ENCODE results near the gene BABAM2. TPM values are rescaled to one million over a fixed set of nuclear protein-coding genes. Genes with fewer than 3 reads are reported as not detected.

Gene BABAM2
- polyA plus RNA-seq, 3 donors: 55.5 to 58.9 (median 57.2) TPM

- no peak for DNase-seq (ENCODE audit: low read depth in 3 of 3, low spot score in 2 of 3)
These were observed 401.4 kb downstream of the BABAM2 start for GRCh38 chr2:28291811-28292440.

DNA sequence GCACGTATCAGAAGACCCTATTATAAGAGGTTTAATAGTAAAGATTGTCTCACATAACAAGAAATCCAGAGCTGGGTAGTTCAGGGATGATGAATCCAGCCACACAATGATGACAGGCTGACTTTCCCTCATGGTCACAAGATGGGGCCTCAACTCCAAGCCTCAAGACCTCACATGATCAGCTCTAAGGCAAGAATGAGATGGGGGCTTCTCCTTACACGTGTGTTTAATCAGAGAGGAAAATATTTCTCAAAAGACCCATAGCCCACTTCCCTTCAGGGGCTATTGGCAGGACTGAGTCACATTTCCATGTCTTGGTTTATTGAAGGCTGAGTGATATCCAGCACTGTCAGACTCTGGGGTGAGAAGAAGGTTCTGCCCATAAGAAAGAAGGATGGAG lies 402.0 kb downstream of the BABAM2 start:
- no peak for DNase-seq (ENCODE audit: low read depth in 3 of 3, low spot score in 2 of 3)

DNA sequence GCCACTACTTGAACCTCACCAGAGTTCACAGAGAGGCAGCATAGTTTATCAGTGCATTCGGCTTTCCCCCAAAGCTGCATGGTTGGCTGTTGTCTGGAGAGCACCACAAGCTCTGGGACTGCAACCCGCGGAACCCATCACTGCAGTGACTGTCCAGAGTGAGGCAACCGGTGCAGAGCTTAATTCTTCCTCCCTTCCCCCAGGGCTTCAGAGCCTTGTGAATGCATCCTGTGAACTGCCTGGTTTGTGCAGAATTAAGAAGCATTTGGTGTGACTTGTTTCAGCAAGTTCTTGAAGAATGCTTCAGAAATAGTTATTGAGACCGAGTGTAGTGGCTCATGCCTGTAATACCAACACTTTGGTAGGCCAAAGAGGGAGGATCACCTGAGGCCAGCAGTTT lies 402.9 kb downstream of the BABAM2 start:
- no peak for DNase-seq (ENCODE audit: low read depth in 3 of 3, low spot score in 2 of 3)

DNA sequence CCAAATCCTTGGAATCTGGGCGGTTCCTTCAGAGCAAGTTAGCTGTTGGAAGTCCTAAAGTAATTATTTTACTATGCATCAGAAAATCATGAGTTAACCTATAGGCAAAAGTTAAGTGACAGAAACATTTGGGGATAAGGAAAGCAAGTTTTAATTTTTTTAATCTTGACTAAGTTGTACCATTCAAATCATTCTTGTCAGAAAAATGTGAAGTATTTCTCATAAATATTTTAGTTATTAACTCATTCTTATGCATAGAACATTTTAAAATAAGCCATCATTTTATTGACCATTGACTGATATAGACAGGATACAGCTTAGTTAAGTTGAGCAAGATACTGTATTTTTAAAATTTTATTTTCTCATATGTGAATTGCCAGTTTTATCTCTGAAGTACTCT lies 403.9 kb downstream of the BABAM2 start:
- no peak for DNase-seq (ENCODE audit: low read depth in 3 of 3, low spot score in 2 of 3)

- no peak for DNase-seq (ENCODE audit: low read depth in 3 of 3, low spot score in 2 of 3)
These were observed 405.7 kb downstream of the BABAM2 start for GRCh38 chr2:28296243-28296642.

DNA sequence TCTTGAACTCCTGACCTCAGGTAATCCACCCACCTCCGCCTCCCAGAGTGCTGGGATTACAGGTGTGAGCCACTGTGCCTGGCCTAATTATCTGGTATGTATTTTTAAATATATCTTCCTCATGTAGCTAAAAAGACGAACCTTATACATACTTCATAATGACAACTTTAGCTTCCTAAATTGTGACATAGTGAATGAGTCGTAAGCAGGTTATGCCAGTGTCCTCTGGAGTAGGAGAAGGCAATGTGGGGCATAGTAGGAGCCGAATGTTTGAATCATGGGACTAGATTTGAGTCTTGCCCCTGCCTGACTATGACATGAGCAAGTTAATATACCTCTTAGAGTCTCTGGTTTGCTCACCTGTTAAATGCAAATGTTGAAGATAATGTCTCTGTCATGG lies 406.4 kb downstream of the BABAM2 start:
- DNase-seq (ENCODE audit: low read depth in 3 of 3, low spot score in 2 of 3): no peak

DNA sequence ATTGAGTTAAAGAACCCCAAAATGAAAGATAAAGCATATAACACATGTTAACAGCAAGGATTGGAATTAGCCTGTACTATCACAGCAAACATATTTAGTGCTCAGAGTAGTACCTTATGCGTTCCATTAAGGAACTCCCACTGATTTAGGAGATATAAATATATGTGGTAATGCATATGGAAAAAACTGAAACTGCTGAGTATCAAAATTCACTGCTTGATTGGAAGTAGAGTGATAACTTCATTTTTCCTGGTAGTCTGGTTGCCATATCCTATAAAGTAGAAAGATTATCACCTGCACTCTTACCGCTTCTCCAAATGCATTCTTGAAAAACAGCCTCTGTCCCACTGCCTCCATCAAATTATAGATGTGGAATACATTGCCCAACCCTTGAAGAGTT lies 407.0 kb downstream of the BABAM2 start:
- no peak for DNase-seq (ENCODE audit: low read depth in 3 of 3, low spot score in 2 of 3)

DNA sequence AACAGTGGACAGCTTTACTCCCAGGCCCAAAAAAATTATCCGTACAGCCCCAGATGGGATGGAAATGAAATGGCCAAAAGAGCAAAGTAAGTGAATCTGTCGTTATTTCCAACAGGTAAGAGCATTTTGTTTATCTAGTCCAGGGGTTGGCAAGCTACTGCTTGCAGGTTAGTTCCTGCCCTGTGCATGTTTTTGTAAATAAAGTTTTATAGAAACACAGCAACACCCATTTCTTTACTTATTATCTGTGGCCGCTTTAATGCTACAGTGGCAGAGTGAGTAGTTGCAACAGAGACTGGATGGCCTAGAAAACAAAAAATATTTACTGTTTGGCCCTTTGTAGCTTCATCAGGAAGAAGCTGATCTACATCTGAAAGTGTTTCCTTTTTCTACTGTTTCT lies 407.9 kb downstream of the BABAM2 start:
- DNase-seq (ENCODE audit: low read depth in 3 of 3, low spot score in 2 of 3): no peak

- DNase-seq (ENCODE audit: low read depth in 3 of 3, low spot score in 2 of 3): peak; percentile 33 to 47 (median 36)
These were observed 410.2 kb downstream of the BABAM2 start for GRCh38 chr2:28300485-28301341.

DNA sequence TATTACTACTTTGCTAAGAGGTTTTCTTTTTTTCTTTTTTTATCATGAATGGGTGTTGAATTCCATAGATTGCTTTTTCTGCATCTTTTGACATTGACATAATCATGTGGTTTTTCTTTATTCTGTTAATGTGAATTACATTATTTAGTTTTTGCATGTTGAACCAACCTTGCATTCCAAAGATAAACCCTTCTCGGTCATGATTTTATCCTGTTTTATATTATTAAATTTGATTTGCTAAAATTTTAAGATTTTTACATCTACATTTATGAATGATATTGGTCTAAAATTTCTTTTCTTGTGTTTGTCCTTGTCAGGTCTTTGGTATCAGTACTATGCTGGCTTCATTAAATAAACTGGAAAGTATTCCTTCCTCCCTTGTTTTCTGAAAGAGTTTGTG lies 414.7 kb downstream of the BABAM2 start:
- DNase-seq (ENCODE audit: low read depth in 3 of 3, low spot score in 2 of 3): no peak

GRCh38 chr2:28310107-28310506 lies 419.6 kb downstream of the BABAM2 start:
- DNase-seq (ENCODE audit: low read depth in 3 of 3, low spot score in 2 of 3): no peak

DNA sequence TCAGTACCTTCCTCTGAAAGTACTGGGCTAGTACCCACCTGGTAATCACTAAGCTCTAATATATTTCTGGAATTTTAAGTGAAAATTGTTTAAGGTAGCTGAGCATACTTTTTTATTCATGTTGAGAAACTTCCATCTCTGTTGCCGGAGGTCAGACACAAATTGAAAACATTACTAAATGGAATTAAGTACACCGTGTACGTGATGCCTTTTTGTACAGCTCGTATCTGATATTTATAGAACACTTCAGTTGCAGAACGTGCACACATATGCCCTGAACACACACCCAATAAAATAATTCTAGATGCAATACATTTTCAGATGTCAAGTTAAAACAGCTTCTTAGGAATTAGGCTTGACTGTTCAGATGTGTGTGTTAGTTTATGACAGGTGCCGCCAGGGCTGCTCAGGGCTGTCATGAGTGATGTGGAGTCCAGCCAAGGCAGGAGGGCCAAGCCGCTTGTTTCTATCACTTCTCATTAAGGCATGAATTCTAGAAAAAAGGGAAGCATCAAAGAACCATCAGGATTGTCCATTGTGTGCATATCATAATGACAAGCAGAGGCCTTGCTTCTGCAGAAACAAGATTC lies 421.2 kb downstream of the BABAM2 start:
- DNase-seq (ENCODE audit: low read depth in 3 of 3, low spot score in 2 of 3): no peak

DNA sequence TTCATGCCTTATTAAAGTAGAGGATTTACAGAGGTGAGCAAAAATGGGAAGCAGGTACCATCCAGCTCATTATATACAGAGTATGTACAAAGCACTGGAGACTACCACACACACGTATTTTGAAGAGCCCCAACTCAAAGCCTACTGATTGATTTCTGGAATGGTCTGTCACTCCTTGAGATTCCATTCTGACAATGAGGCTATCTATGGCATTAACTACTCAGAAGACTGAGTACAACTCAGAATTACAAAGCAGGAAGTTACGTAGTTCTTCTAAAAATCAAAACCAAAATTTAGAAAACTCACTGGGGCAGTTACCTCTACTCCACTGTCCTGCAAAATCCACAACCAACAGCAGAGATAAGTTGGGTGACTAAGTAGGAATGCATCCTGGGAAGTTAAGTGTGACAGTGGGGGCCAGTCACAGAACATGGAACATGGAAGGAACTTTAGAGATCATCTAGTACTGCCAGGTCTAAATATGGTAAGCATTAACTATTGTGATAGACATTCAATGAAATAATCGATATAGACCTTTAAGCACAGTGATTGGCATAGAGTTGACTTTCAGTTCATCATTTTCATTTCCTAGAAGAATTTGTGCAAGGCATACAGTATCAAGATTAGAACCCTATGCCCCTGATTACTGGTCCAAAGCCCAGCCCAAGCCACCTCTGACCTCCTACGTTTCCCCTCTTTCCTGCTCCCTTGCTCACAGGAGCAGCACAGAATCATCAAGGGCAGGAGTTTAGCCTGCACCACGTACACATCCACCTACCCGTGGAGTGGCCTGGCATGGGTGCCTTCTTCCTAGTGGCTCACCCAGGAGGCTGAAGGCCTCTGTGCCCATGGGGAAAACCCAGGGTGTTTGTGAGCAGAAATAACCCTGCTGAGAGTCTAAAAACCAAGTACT lies 422.0 kb downstream of the BABAM2 start:
- no peak for DNase-seq (ENCODE audit: low read depth in 3 of 3, low spot score in 2 of 3)

- DNase-seq (ENCODE audit: low read depth in 3 of 3, low spot score in 2 of 3): no peak
These were observed 422.8 kb downstream of the BABAM2 start for GRCh38 chr2:28313220-28313784.

DNA sequence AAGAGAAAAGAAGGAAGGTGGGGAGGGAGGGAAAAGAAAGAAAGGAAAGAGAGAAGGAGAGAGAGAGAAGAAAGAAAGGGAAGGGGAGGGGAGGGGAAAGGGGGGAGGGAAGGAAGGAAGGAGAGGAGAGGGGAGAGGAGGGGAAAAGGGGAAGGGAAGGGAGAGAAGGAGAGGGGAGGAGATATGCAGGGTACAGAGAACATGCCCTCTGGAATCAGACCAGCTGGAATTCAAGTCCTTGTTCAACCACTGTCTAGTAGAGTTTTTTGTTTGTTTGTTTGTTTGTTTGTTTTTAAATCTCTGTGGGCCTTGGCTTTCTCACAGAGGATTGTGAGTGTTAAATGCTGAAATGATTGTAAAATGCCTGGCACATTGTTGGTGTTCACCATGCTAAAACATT lies 424.4 kb downstream of the BABAM2 start:
- no peak for DNase-seq (ENCODE audit: low read depth in 3 of 3, low spot score in 2 of 3)

DNA sequence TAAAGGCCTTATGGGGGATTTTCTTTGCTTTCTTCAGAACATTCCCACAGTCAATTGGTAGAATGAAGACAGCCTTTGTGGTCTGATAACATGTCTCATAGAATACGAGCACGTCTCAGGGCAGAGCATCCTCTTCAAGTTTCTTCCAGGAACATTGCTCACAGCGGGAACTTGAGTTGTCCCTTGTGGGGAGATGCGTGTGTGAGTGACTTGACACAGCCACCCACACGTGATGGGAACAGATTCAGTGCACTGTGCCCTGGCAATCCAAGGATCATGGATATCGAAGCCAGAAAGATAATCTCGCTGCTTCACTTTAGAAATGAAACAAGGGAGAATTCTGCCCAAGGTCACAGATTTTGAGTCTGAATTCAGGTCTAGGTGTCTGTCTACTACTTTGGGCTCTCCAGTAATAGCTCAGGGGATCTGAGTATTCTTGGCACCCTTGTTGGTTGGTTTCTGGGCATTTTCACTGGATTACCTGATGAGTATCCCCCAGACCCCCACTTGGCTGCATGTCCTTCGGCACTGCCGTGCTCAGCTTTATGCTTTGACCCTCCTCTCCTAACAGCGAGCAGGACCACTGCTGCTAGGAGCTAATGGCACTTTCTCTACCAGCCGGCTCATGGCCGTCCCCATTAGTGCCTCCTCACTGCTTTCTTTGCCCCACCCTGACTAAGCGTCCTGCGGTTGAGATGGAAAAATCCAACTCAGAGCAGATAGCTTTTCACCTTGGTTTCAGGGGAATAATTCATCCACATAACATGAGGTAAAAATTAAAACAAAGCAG lies 426.2 kb downstream of the BABAM2 start:
- no peak for DNase-seq (ENCODE audit: low read depth in 3 of 3, low spot score in 2 of 3)

- DNase-seq (ENCODE audit: low read depth in 3 of 3, low spot score in 2 of 3): no peak
These were observed 426.9 kb downstream of the BABAM2 start for GRCh38 chr2:28317390-28317789.

- DNase-seq (ENCODE audit: low read depth in 3 of 3, low spot score in 2 of 3): no peak
These were observed 427.5 kb downstream of the BABAM2 start for GRCh38 chr2:28318023-28318422.

GRCh38 chr2:28318462-28319117 lies 428.1 kb downstream of the BABAM2 start:
- no peak for DNase-seq (ENCODE audit: low read depth in 3 of 3, low spot score in 2 of 3)
